CD4-positive, alpha-beta memory T cell (primary cell): Measurements from ENCODE around the gene SETD7. TPM values are rescaled to one million over a fixed set of nuclear protein-coding genes. Genes with fewer than 3 reads are reported as not detected.
"Not testable (repeated sequence)": the region's sequence is repeated elsewhere in the genome, so short reads cannot be mapped to it uniquely, and the experiment has no call there.

Source experiments
- CTCF ChIA-PET: fragments of 350-600 bp; sonication (Branson Sonifier 250); formaldehyde crosslinking; loops from one replicate; lab custom pipeline; 2021; ENCODE audit warnings: inconsistent platforms; ENCODE audit not compliant: partially characterized antibody; lab: Charles Lee
- POLR2A ChIA-PET: fragments of 350-600 bp; sonication (Branson Sonifier 250); formaldehyde crosslinking; loops from one replicate; lab custom pipeline; 2021; ENCODE audit not compliant: partially characterized antibody; lab: Charles Lee
- DNase-seq, 5 donors: peaks; one replicate each; pipeline versions ENCODE4 v3.0.0 to v3.0.0-alpha.2; 2020 to 2022; ENCODE audit warnings: mixed read lengths in 1 of 5
- H3K27ac ChIP-seq: one replicate; pipeline ENCODE4 v1.7.0; 2013; ENCODE audit warnings: low read depth, low read length
- H3K27me3 ChIP-seq: 2 replicates; pipeline ENCODE4 v1.7.0; 2013; ENCODE audit warnings: mild to moderate bottlenecking, low read length, moderate library complexity; ENCODE audit not compliant: insufficient read depth
- H3K36me3 ChIP-seq: 2 replicates; pipeline ENCODE4 v1.7.0; 2013; ENCODE audit warnings: mild to moderate bottlenecking, low read length, moderate library complexity; ENCODE audit not compliant: insufficient read depth
- H3K4me1 ChIP-seq: 2 replicates; pipeline ENCODE4 v1.7.0; 2013; ENCODE audit warnings: mild to moderate bottlenecking, low read length, moderate library complexity; ENCODE audit not compliant: insufficient read depth
- H3K4me3 ChIP-seq, 2 donors: one replicate each; pipeline ENCODE4 v1.7.0; 2013; ENCODE audit warnings: low read length in 2 of 2, mild to moderate bottlenecking in 1 of 2
- H3K9me3 ChIP-seq, 2 donors: one replicate each; pipeline ENCODE4 v1.7.0; 2013; ENCODE audit warnings: low read length in 2 of 2, control low read depth in 1 of 2; ENCODE audit not compliant: control insufficient read depth in 1 of 2
- H3K27ac Mint-ChIP-seq, 7 donors: one replicate each; pipeline ENCODE4 v1.8.0; 2020 to 2021; ENCODE audit warnings: mixed read lengths in 7 of 7, mild to moderate bottlenecking in 6 of 7, inconsistent platforms in 3 of 7, moderate library complexity in 3 of 7
- H3K27me3 Mint-ChIP-seq, 2 donors: one replicate each; pipeline ENCODE4 v1.8.0; 2020 to 2021; ENCODE audit warnings: mixed read lengths in 2 of 2
- H3K36me3 Mint-ChIP-seq, 2 donors: one replicate each; pipeline ENCODE4 v1.8.0; 2020 to 2021; ENCODE audit warnings: mixed read lengths in 2 of 2, inconsistent platforms in 1 of 2, mild to moderate bottlenecking in 1 of 2
- H3K4me1 Mint-ChIP-seq, 4 donors: one replicate each; pipeline ENCODE4 v1.8.0; 2020 to 2021; ENCODE audit warnings: mixed read lengths in 4 of 4, mild to moderate bottlenecking in 1 of 4
- H3K4me3 Mint-ChIP-seq, 8 donors: one replicate each; pipeline ENCODE4 v1.8.0; 2020 to 2021; ENCODE audit warnings: mixed read lengths in 8 of 8, mild to moderate bottlenecking in 7 of 8, moderate library complexity in 6 of 8, inconsistent platforms in 3 of 8
- H3K9me3 Mint-ChIP-seq, 8 donors: one replicate each; pipeline ENCODE4 v1.8.0; 2020 to 2021; ENCODE audit warnings: mixed read lengths in 8 of 8, mild to moderate bottlenecking in 5 of 8, inconsistent platforms in 3 of 8, moderate library complexity in 1 of 8
- intact Hi-C: fragments of 100-400 bp; cut with micrococcal nuclease; formaldehyde crosslinking; loops from one replicate; pipeline ENCODE4 v1.15.1; 2023
- polyA plus RNA-seq, 2 donors: library from polyadenylated mRNA; unstranded; fragments of 300-500 nt; fragmentation: Illumina TruSeq; gene quantifications; one replicate each; pipeline ENCODE4 v1.2.3, GENCODE V29; 2021
- total RNA-seq, 2 experiments: library from RNA; stranded (reverse); gene quantifications; one replicate each; pipeline ENCODE4 v1.2.3, GENCODE V29; 2021

Gene SETD7
- total and polyA plus RNA-seq, 4 experiments from 2014 or later = 3.9 to 14.6 (median 9.7) TPM

- H3K9me3 ChIP-seq, H3K27me3 Mint-ChIP-seq, DNase-seq, H3K4me3 ChIP-seq, H3K27ac Mint-ChIP-seq, H3K36me3 ChIP-seq, H3K27me3 ChIP-seq, H3K27ac ChIP-seq, intact Hi-C loops, H3K4me3 Mint-ChIP-seq, H3K4me1 ChIP-seq: not testable (repeated sequence)
- H3K4me1 Mint-ChIP-seq = peaks cover 18 to 36% (median 22%) of the 10 kb centered on the region in 4 donors
- POLR2A ChIA-PET = interaction anchor here (0.7 kb wide), 1 partner anchor 16 kb away, joined by 4 read pairs; no protein-coding TSS in a partner anchor
- H3K9me3 Mint-ChIP-seq = peaks cover 0 to 36% (median 16%) of the 10 kb centered on the region in 8 donors
- H3K36me3 Mint-ChIP-seq = peaks cover 43 to 62% of the 10 kb centered on the region in 2 donors
- CTCF ChIA-PET = interaction anchor here (1.3 kb wide), 1 partner anchor 29 kb away, joined by 3 read pairs; no protein-coding TSS in a partner anchor
Observed at GRCh38 chr4:139468756-139469155, 87.3 kb downstream of the SETD7 start.

GRCh38 chr4:139465922-139466321 is 90.1 kb downstream of the SETD7 start:
- intact Hi-C loops = no loop called here
- no peaks in the 10 kb centered on the region for H3K27me3 Mint-ChIP-seq
- H3K27ac Mint-ChIP-seq = no peak overlapping the region
- H3K4me3 ChIP-seq = no peak overlapping the region
- DNase-seq = no peak
- H3K9me3 Mint-ChIP-seq = peaks cover 0 to 24% (median 12%) of the 10 kb centered on the region in 8 donors
- H3K4me3 Mint-ChIP-seq = no peak overlapping the region
- H3K4me1 ChIP-seq = no peaks in the 10 kb centered on the region
- no peaks in the 10 kb centered on the region for H3K9me3 ChIP-seq
- no peak overlapping the region for H3K27ac ChIP-seq
- H3K36me3 ChIP-seq = no peaks in the 10 kb centered on the region
- ChIA-PET CTCF (interaction anchor here (0.7 kb wide), 1 partner anchor 170 kb away, joined by 3 read pairs; no protein-coding TSS in a partner anchor), POLR2A (interaction anchor here (0.6 kb wide), 1 partner anchor 21 kb away, joined by 6 read pairs; no protein-coding TSS in a partner anchor)
- H3K27me3 ChIP-seq = no peaks in the 10 kb centered on the region
- H3K36me3 Mint-ChIP-seq = peaks cover 34 to 43% of the 10 kb centered on the region in 2 donors
- peaks cover 20 to 43% (median 23%) of the 10 kb centered on the region in 4 donors for H3K4me1 Mint-ChIP-seq

- H3K4me1 ChIP-seq, H3K27me3 Mint-ChIP-seq, intact Hi-C loops, H3K9me3 ChIP-seq, H3K27ac ChIP-seq, H3K36me3 ChIP-seq, H3K27ac Mint-ChIP-seq, H3K27me3 ChIP-seq, H3K4me3 Mint-ChIP-seq, CTCF ChIA-PET, POLR2A ChIA-PET, DNase-seq, H3K4me3 ChIP-seq: not testable (repeated sequence)
- H3K36me3 Mint-ChIP-seq = peaks cover 29 to 37% of the 10 kb centered on the region in 2 donors
- H3K9me3 Mint-ChIP-seq = peaks cover 0 to 17% (median 12%) of the 10 kb centered on the region in 8 donors
- peaks cover 20 to 44% (median 22%) of the 10 kb centered on the region in 4 donors for H3K4me1 Mint-ChIP-seq
Observed at GRCh38 chr4:139464512-139464911, 91.5 kb downstream of the SETD7 start.

GRCh38 chr4:139461022-139461628 is 94.9 kb downstream of the SETD7 start:
- intact Hi-C loops = no loop called here
- H3K27ac ChIP-seq = no peak overlapping the region
- Mint-ChIP-seq H3K9me3 (no peaks in the 10 kb centered on the region), H3K4me1 (peaks cover 38 to 66% (median 42%) of the 10 kb centered on the region in 4 donors), H3K36me3 (peaks cover 20% of the 10 kb centered on the region in 2 donors), H3K27ac (peak overlapping the region in 1 of 7 donors; percentile 19), H3K4me3 (no peak overlapping the region), H3K27me3 (no peaks in the 10 kb centered on the region)
- H3K4me3 ChIP-seq = no peak overlapping the region
- no peaks in the 10 kb centered on the region for H3K27me3 ChIP-seq
- ChIA-PET CTCF (interaction anchor here (1.1 kb wide), 1 partner anchor 70 kb away, joined by 3 read pairs; no protein-coding TSS in a partner anchor), POLR2A (no interaction called here)
- peaks cover 31% of the 10 kb centered on the region for H3K4me1 ChIP-seq
- H3K9me3 ChIP-seq = no peaks in the 10 kb centered on the region
- H3K36me3 ChIP-seq = no peaks in the 10 kb centered on the region
- no peak for DNase-seq

GRCh38 chr4:139460565-139460964 is 95.5 kb downstream of the SETD7 start:
- Histone ChIP-seq H3K27ac (no peak overlapping the region), H3K4me3 (no peak overlapping the region), H3K36me3 (no peaks in the 10 kb centered on the region), H3K9me3 (no peaks in the 10 kb centered on the region), H3K27me3 (no peaks in the 10 kb centered on the region), H3K4me1 (peaks cover 37% of the 10 kb centered on the region)
- no peak for DNase-seq
- intact Hi-C loops = no loop called here
- Mint-ChIP-seq H3K27ac (no peak overlapping the region), H3K36me3 (peaks cover 20% of the 10 kb centered on the region in 2 donors), H3K4me1 (peaks cover 40 to 72% (median 46%) of the 10 kb centered on the region in 4 donors), H3K9me3 (no peaks in the 10 kb centered on the region), H3K4me3 (no peak overlapping the region), H3K27me3 (no peaks in the 10 kb centered on the region)
- POLR2A ChIA-PET = no interaction called here
- CTCF ChIA-PET = interaction anchor here (1.1 kb wide), 1 partner anchor 70 kb away, joined by 3 read pairs; no protein-coding TSS in a partner anchor

GRCh38 chr4:139458999-139459398 is 97.0 kb downstream of the SETD7 start:
- Mint-ChIP-seq H3K27me3 (no peaks in the 10 kb centered on the region), H3K36me3 (peaks cover 13 to 23% of the 10 kb centered on the region in 2 donors), H3K9me3 (no peaks in the 10 kb centered on the region), H3K4me1 (peaks cover 52 to 74% (median 60%) of the 10 kb centered on the region in 4 donors), H3K4me3 (peak overlapping the region in 1 of 8 donors; percentile 27), H3K27ac (peak overlapping the region in 2 of 7 donors; percentile 33 to 36)
- no peak overlapping the region for H3K4me3 ChIP-seq
- no peak overlapping the region for H3K27ac ChIP-seq
- ChIA-PET CTCF (no interaction called here), POLR2A (no interaction called here)
- no peaks in the 10 kb centered on the region for H3K27me3 ChIP-seq
- H3K9me3 ChIP-seq = no peaks in the 10 kb centered on the region
- H3K4me1 ChIP-seq = peaks cover 49% of the 10 kb centered on the region
- H3K36me3 ChIP-seq = no peaks in the 10 kb centered on the region
- intact Hi-C loops = no loop called here
- no peak for DNase-seq

GRCh38 chr4:139458543-139458942 is 97.5 kb downstream of the SETD7 start:
- POLR2A ChIA-PET = no interaction called here
- Mint-ChIP-seq H3K27me3 (no peaks in the 10 kb centered on the region), H3K4me1 (peaks cover 51 to 70% (median 59%) of the 10 kb centered on the region in 4 donors), H3K27ac (peak overlapping the region in 2 of 7 donors; percentile 17 to 76), H3K4me3 (peak overlapping the region in 4 of 8 donors; percentile 2 to 51 (median 26)), H3K36me3 (peaks cover 11 to 23% of the 10 kb centered on the region in 2 donors), H3K9me3 (no peaks in the 10 kb centered on the region)
- H3K36me3 ChIP-seq = no peaks in the 10 kb centered on the region
- no peak for DNase-seq
- H3K9me3 ChIP-seq = no peaks in the 10 kb centered on the region
- H3K27ac ChIP-seq = no peak overlapping the region
- H3K4me1 ChIP-seq = peaks cover 49% of the 10 kb centered on the region
- H3K4me3 ChIP-seq = no peak overlapping the region
- CTCF ChIA-PET = no interaction called here
- intact Hi-C loops = no loop called here
- no peaks in the 10 kb centered on the region for H3K27me3 ChIP-seq
